Loucy (cell line): Measurements from ENCODE around the gene TMEM234.

Source experiments
- EZH2phosphoT487 ChIP-seq: fragments of 200-600 bp; IDR thresholded peaks from 2 replicates; pipeline ENCODE4 v1.6.1; 2018; ENCODE audit warnings: antibody characterized with exemption, mild to moderate bottlenecking, moderate library complexity, borderline replicate concordance
- TF ChIP-seq, protein P1 (sequence below): fragments of 200-600 bp; sonication (generic); conservative IDR thresholded peaks from 2 replicates; pipeline ENCODE4 v1.5.1; 2014; ENCODE audit warnings: mild to moderate bottlenecking, antibody characterized with exemption, low read length

GRCh38 chr1:32266921-32267591 lies 44.9 kb upstream of the TMEM234 start:
- TF ChIP-seq, protein P1, sequence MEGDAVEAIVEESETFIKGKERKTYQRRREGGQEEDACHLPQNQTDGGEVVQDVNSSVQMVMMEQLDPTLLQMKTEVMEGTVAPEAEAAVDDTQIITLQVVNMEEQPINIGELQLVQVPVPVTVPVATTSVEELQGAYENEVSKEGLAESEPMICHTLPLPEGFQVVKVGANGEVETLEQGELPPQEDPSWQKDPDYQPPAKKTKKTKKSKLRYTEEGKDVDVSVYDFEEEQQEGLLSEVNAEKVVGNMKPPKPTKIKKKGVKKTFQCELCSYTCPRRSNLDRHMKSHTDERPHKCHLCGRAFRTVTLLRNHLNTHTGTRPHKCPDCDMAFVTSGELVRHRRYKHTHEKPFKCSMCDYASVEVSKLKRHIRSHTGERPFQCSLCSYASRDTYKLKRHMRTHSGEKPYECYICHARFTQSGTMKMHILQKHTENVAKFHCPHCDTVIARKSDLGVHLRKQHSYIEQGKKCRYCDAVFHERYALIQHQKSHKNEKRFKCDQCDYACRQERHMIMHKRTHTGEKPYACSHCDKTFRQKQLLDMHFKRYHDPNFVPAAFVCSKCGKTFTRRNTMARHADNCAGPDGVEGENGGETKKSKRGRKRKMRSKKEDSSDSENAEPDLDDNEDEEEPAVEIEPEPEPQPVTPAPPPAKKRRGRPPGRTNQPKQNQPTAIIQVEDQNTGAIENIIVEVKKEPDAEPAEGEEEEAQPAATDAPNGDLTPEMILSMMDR: no peak
- no peak for TF ChIP-seq EZH2phosphoT487
